Measurements from ENCODE around the gene EIF6. TPM values are rescaled to one million over a fixed set of nuclear protein-coding genes. Genes with fewer than 3 reads are reported as not detected.

Gene EIF6
- total RNA-seq, 3 donors from 2014 or later (not counting 1 experiment from before 2014, with no cell fraction given), result 73.9 to 81.4 (median 79.0) TPM

DNA sequence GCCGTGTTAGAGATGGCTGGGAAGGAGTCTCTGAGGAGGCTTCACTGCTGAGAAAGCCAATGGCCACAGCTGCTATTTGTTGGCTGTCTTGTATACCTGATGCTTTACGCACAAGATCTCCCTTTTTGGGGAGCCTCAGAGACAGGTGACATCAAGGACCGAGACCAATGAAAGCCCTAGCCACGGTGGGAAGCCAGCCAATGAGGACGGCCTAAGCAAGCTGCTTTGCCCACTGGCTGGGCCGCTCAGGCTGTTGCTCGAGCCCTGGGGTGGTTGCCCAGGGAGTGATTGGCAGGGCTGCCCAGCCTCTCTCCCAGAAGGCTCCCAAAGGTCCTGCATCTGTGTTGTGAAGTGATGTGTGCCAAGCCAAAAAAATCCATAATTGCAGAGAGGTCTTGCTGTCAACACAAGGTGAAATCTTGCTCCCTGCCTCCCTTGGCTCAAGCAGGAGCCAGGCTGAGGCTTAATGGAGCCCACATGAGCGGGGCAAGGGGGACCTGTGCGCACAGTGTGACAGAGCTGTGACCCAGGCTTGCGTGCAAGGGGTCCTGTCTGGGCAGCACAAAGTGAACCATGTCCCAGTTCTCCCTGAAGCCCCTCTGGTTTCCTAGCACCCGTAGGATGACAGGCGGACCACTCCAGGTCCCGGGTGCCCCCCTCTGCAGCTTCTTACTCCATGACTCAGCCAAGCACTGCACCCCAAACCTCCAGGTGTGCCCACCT, 11.0 kb downstream of the EIF6 start:
- Mint-ChIP-seq H3K9me3 (no peaks in the 10 kb centered on the region), H3K4me1 (peaks cover 17 to 26% of the 10 kb centered on the region in 2 donors), H3K36me3 (no peaks in the 10 kb centered on the region), H3K27ac (peak overlapping the region; percentile 13 to 53), H3K4me3 (no peak overlapping the region), H3K27me3 (ENCODE audit: low read depth in 2 of 2) (no peaks in the 10 kb centered on the region)
- no peak overlapping the region for H3K4me3 ChIP-seq (ENCODE audit: low read length)
- H3K27me3 ChIP-seq (ENCODE audit: control insufficient read depth, insufficient read depth, low read length), result no peaks in the 10 kb centered on the region
- no peaks in the 10 kb centered on the region for H3K9me3 ChIP-seq (ENCODE audit: control insufficient read depth, insufficient read depth, low read length)
- peaks cover 24% of the 10 kb centered on the region for H3K36me3 ChIP-seq (ENCODE audit: control insufficient read depth, insufficient read depth, low read length)
- peaks cover 29% of the 10 kb centered on the region for H3K4me1 ChIP-seq (ENCODE audit: control insufficient read depth, insufficient read depth, low read length)
- no peak for TF ChIP-seq CTCF (IDR thresholded peaks at IDR 0.05)
- intact Hi-C loops (cut with micrococcal nuclease), result no loop called here
- ATAC-seq (no peak), DNase-seq (no peak)
- WGBS (ENCODE audit: insufficient coverage), result 93% methylated on average over 13 of the region's 13 CpGs
- no peak overlapping the region for H3K27ac ChIP-seq (ENCODE audit: low read length)

- no peaks in the 10 kb centered on the region for H3K9me3 ChIP-seq (ENCODE audit: control insufficient read depth, insufficient read depth, low read length)
- Mint-ChIP-seq H3K27me3 (ENCODE audit: low read depth in 2 of 2) (no peaks in the 10 kb centered on the region), H3K36me3 (no peaks in the 10 kb centered on the region), H3K27ac (no peak overlapping the region), H3K9me3 (no peaks in the 10 kb centered on the region), H3K4me1 (peaks cover 7 to 13% of the 10 kb centered on the region in 2 donors), H3K4me3 (no peak overlapping the region)
- H3K4me3 ChIP-seq (ENCODE audit: low read length), result no peak overlapping the region
- no peak for DNase-seq
- intact Hi-C loops (cut with micrococcal nuclease), result no loop called here
- ATAC-seq, result no peak
- peaks cover 34% of the 10 kb centered on the region for H3K36me3 ChIP-seq (ENCODE audit: control insufficient read depth, insufficient read depth, low read length)
- TF ChIP-seq CTCF (IDR thresholded peaks at IDR 0.05), result no peak
- no peaks in the 10 kb centered on the region for H3K27me3 ChIP-seq (ENCODE audit: control insufficient read depth, insufficient read depth, low read length)
- peaks cover 19% of the 10 kb centered on the region for H3K4me1 ChIP-seq (ENCODE audit: control insufficient read depth, insufficient read depth, low read length)
- 95% methylated on average over 7 of the region's 7 CpGs for WGBS (ENCODE audit: insufficient coverage)
- no peak overlapping the region for H3K27ac ChIP-seq (ENCODE audit: low read length)
These were observed 12.7 kb downstream of the EIF6 start for GRCh38 chr20:35271904-35272303.

- no peak for ATAC-seq
- Mint-ChIP-seq H3K27me3 (ENCODE audit: low read depth in 2 of 2) (no peaks in the 10 kb centered on the region), H3K4me1 (peaks cover 6 to 7% of the 10 kb centered on the region in 2 donors), H3K36me3 (no peaks in the 10 kb centered on the region), H3K4me3 (no peak overlapping the region), H3K27ac (peak overlapping the region; percentile 12 to 27), H3K9me3 (no peaks in the 10 kb centered on the region)
- Histone ChIP-seq H3K4me3 (ENCODE audit: low read length) (no peak overlapping the region), H3K27me3 (ENCODE audit: control insufficient read depth, insufficient read depth, low read length) (no peaks in the 10 kb centered on the region), H3K27ac (ENCODE audit: low read length) (no peak overlapping the region), H3K4me1 (ENCODE audit: control insufficient read depth, insufficient read depth, low read length) (peaks cover 13% of the 10 kb centered on the region), H3K36me3 (ENCODE audit: control insufficient read depth, insufficient read depth, low read length) (peaks cover 34% of the 10 kb centered on the region), H3K9me3 (ENCODE audit: control insufficient read depth, insufficient read depth, low read length) (no peaks in the 10 kb centered on the region)
- intact Hi-C loops (cut with micrococcal nuclease), result no loop called here
- no peak for DNase-seq
- no peak for TF ChIP-seq CTCF (IDR thresholded peaks at IDR 0.05)
- WGBS (ENCODE audit: insufficient coverage), result 94% methylated on average over 20 of the region's 20 CpGs
These were observed 13.3 kb downstream of the EIF6 start for GRCh38 chr20:35271073-35271882.
